Lower leg skin (tissue), 3 donors: ENCODE measurements around the gene CELF1.

Experiments used
- CTCF ChIP-seq, 3 donors: fragments of 450-650 bp; IDR thresholded peaks; one replicate each; pipeline ENCODE4 v1.5.1; 2016; ENCODE audit warnings: antibody characterized with exemption in 3 of 3, mild to moderate bottlenecking in 3 of 3, moderate library complexity in 2 of 3
- POLR2A ChIP-seq, 2 donors: fragments of 450-650 bp; IDR thresholded peaks; one replicate each; pipeline ENCODE4 v1.6.1; 2016 to 2017; ENCODE audit warnings: antibody characterized with exemption in 2 of 2, mild to moderate bottlenecking in 1 of 2, moderate library complexity in 1 of 2

- TF ChIP-seq CTCF (IDR thresholded peaks at IDR 0.05) (no peak), POLR2A (IDR thresholded peaks at IDR 0.05) (no peak)
Measured at GRCh38 chr11:47595967-47596366, 43.0 kb upstream of the CELF1 start.
